ENCODE measurements around the gene PITPNM1.

DNA sequence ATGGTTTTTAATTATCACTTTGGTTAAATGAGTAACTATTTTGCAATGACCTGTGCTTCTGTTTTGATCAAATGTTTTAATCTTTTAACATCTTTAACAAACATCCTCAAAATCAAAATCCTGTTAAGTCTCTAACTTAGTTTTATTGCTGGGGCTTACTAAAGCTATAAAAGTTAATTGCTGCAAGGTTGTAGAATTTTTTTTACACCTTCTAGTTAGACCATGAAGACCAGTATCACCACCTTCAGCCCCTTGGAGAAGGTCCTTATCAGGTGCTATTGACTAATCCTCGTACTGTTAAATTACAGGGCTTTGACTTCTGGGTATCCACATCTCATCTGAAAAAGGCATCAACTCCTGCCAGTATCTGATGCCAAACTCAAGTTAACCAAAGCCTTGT, 30.4 kb upstream of the PITPNM1 start:
- TF ChIP-seq, protein P1, sequence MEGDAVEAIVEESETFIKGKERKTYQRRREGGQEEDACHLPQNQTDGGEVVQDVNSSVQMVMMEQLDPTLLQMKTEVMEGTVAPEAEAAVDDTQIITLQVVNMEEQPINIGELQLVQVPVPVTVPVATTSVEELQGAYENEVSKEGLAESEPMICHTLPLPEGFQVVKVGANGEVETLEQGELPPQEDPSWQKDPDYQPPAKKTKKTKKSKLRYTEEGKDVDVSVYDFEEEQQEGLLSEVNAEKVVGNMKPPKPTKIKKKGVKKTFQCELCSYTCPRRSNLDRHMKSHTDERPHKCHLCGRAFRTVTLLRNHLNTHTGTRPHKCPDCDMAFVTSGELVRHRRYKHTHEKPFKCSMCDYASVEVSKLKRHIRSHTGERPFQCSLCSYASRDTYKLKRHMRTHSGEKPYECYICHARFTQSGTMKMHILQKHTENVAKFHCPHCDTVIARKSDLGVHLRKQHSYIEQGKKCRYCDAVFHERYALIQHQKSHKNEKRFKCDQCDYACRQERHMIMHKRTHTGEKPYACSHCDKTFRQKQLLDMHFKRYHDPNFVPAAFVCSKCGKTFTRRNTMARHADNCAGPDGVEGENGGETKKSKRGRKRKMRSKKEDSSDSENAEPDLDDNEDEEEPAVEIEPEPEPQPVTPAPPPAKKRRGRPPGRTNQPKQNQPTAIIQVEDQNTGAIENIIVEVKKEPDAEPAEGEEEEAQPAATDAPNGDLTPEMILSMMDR (optimal IDR thresholded peaks at IDR 0.05 in 1 of 3, IDR thresholded peaks at IDR 0.05 in 1 of 3, conservative IDR thresholded peaks at IDR 0.05 in 1 of 3; ENCODE audit: extremely low read depth in 1 of 3, insufficient read depth in 2 of 3, low read length in 3 of 3) = no peak
- no peak for TF ChIP-seq EZH2 (IDR thresholded peaks at IDR 0.05; ENCODE audit: low read length)
